KMS-11 (cell line): ENCODE results near the gene CDKL2.
"Not testable (repeated sequence)": the region's sequence is repeated elsewhere in the genome, so short reads cannot be mapped to it uniquely, and the experiment has no call there.

Experiments
- H2AFZ ChIP-seq: fragments of 200-600 bp; sonication (generic); 2 replicates; pipeline ENCODE4 v1.6.1; 2016; ENCODE audit warnings: antibody characterized with exemption, mixed run types, low read depth
- H3K27ac ChIP-seq: fragments of 200-600 bp; sonication (generic); 2 replicates; pipeline ENCODE4 v1.6.1; 2016; ENCODE audit warnings: mild to moderate bottlenecking, mixed run types
- H3K27me3 ChIP-seq: fragments of 200-600 bp; sonication (generic); 2 replicates; pipeline ENCODE4 v1.6.1; 2017; ENCODE audit warnings: mild to moderate bottlenecking, low read depth, mixed run types, moderate library complexity; ENCODE audit not compliant: insufficient read depth
- H3K36me3 ChIP-seq: fragments of 200-600 bp; sonication (generic); 2 replicates; pipeline ENCODE4 v1.6.1; 2017; ENCODE audit warnings: mild to moderate bottlenecking, mixed run types; ENCODE audit not compliant: insufficient read depth
- H3K4me1 ChIP-seq: fragments of 200-600 bp; sonication (generic); 2 replicates; pipeline ENCODE4 v1.6.1; 2016; ENCODE audit warnings: mild to moderate bottlenecking, low read depth, mixed run types; ENCODE audit not compliant: poor library complexity, severe bottlenecking
- H3K4me2 ChIP-seq: fragments of 200-600 bp; sonication (generic); 2 replicates; pipeline ENCODE4 v1.7.0; 2016; ENCODE audit warnings: mild to moderate bottlenecking, mixed run types
- H3K4me3 ChIP-seq: fragments of 200-600 bp; sonication (generic); IDR thresholded peaks from 2 replicates; pipeline ENCODE4 v1.6.1; 2017; ENCODE audit warnings: low read depth, low read length, mixed read lengths; ENCODE audit not compliant: insufficient read depth
- H3K79me2 ChIP-seq: fragments of 200-600 bp; sonication (generic); 2 replicates; pipeline ENCODE4 v1.6.1; 2016; ENCODE audit warnings: low read depth, mixed run types; ENCODE audit not compliant: insufficient read depth
- H3K9ac ChIP-seq: fragments of 200-600 bp; sonication (generic); 2 replicates; pipeline ENCODE4 v1.6.1; 2016; ENCODE audit warnings: mild to moderate bottlenecking, mixed run types
- H4K20me1 ChIP-seq: fragments of 200-600 bp; sonication (generic); 2 replicates; pipeline ENCODE4 v1.6.1; 2016; ENCODE audit warnings: mild to moderate bottlenecking, mixed run types; ENCODE audit not compliant: insufficient read depth
- TF ChIP-seq, protein P1 (sequence below): fragments of 200-600 bp; sonication (generic); conservative IDR thresholded peaks from 2 replicates; pipeline ENCODE4 v1.6.1; 2017; ENCODE audit warnings: low read depth, mild to moderate bottlenecking, antibody characterized with exemption, low read length, moderate library complexity, mixed read lengths

Gene CDKL2

DNA sequence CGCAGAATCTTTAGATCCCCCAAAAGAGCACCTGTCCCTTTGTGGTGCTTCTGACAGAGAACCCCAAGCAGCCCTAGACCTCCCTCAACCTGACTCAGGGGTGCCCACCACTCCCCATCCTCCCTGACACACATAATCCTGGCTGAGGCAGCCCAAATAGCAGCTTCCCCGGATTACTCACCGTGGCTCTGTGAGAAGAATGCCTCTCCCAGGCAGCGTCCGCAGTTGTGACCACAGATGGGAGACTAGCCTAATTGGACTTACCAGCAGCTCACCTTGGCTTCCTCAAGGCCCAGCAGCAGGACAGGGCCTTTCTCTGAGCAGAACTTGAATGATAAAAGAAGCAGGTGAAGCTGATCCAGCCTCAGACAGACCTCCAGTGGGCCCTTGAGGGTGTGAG is 84.8 kb downstream of the CDKL2 start:
- Histone ChIP-seq H3K9ac (no peak overlapping the region), H3K27me3 (no peaks in the 10 kb centered on the region), H3K36me3 (no peaks in the 10 kb centered on the region), H3K4me2 (no peak overlapping the region), H2AFZ (no peak overlapping the region), H3K4me3 (no peak overlapping the region), H3K27ac (no peak overlapping the region), H4K20me1 (no peaks in the 10 kb centered on the region), H3K79me2 (no peaks in the 10 kb centered on the region), H3K4me1 (no peaks in the 10 kb centered on the region)
- TF ChIP-seq, protein P1, sequence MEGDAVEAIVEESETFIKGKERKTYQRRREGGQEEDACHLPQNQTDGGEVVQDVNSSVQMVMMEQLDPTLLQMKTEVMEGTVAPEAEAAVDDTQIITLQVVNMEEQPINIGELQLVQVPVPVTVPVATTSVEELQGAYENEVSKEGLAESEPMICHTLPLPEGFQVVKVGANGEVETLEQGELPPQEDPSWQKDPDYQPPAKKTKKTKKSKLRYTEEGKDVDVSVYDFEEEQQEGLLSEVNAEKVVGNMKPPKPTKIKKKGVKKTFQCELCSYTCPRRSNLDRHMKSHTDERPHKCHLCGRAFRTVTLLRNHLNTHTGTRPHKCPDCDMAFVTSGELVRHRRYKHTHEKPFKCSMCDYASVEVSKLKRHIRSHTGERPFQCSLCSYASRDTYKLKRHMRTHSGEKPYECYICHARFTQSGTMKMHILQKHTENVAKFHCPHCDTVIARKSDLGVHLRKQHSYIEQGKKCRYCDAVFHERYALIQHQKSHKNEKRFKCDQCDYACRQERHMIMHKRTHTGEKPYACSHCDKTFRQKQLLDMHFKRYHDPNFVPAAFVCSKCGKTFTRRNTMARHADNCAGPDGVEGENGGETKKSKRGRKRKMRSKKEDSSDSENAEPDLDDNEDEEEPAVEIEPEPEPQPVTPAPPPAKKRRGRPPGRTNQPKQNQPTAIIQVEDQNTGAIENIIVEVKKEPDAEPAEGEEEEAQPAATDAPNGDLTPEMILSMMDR: no peak

DNA sequence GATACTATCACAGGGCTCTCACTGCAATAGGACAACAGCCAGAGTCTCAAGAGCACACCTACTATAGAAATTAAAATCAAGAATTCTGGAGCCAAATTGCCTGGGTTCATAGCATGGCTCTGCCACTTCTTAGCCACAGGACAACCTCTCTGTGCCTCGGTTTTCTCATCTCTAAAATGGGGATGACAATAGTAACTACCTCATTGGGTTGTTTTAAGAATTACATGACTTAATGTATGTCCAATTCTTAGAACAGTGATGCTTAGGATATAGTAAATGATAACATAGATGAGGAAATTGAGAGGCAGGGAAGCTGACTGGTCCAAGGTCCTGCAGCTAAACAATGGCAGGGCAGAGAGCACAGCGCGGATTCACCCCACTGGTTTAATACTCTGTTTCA is 85.5 kb downstream of the CDKL2 start:
- Histone ChIP-seq H3K79me2 (no peaks in the 10 kb centered on the region), H3K4me1 (no peaks in the 10 kb centered on the region), H3K9ac (no peak overlapping the region), H3K27ac (no peak overlapping the region), H3K4me3 (no peak overlapping the region), H3K4me2 (no peak overlapping the region), H2AFZ (no peak overlapping the region), H4K20me1 (no peaks in the 10 kb centered on the region), H3K27me3 (no peaks in the 10 kb centered on the region), H3K36me3 (no peaks in the 10 kb centered on the region)
- TF ChIP-seq, protein P1: no peak

DNA sequence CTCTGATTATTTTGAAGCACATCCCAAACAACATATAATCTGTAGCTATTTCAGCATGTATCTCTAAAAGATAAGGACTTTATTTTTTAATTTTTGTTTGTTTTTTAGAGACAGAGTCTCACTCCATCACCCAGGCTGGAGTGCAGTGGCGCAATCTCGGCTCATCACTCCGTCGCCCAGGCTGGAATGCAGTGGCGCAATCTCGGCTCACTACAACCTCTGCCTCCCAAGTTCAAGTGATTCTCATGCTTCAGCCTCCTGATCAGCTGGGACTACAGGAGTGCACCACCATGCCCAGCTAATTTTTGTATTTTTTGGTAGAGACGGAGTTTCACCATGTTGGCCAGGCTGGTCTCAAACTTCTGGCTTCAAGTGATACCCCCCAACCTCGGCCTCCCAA is 86.1 kb downstream of the CDKL2 start:
- H3K79me2 ChIP-seq, H3K4me1 ChIP-seq, H3K27me3 ChIP-seq, H3K4me3 ChIP-seq, H3K27ac ChIP-seq, H2AFZ ChIP-seq, H3K4me2 ChIP-seq, H3K9ac ChIP-seq, H4K20me1 ChIP-seq, H3K36me3 ChIP-seq: not testable (repeated sequence)

DNA sequence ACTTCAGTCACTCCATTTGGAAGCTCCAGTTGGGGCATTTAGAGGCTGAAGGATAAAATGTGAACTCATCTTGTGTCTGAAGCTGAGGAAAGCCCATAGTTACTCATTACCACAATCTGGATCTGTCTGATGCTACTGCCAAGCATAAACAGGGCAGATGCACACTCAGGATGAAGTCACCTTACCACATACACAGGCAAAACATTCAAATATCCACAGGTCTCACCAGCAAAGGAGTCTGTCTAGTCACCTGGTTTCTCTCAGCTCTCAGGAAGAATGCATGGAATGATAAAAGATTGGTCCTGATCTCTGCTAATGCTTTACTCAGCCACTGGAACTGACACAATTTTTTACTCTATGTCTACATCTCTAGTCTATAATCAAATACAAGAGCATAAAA is 87.5 kb downstream of the CDKL2 start:
- H3K27ac ChIP-seq: no peak overlapping the region
- H3K27me3 ChIP-seq: no peaks in the 10 kb centered on the region
- TF ChIP-seq, protein P1: no peak
- no peak overlapping the region for H2AFZ ChIP-seq
- H3K4me2 ChIP-seq: no peak overlapping the region
- no peaks in the 10 kb centered on the region for H3K4me1 ChIP-seq
- H3K4me3 ChIP-seq: no peak overlapping the region
- no peaks in the 10 kb centered on the region for H3K36me3 ChIP-seq
- H4K20me1 ChIP-seq: no peaks in the 10 kb centered on the region
- H3K79me2 ChIP-seq: no peaks in the 10 kb centered on the region
- no peak overlapping the region for H3K9ac ChIP-seq

DNA sequence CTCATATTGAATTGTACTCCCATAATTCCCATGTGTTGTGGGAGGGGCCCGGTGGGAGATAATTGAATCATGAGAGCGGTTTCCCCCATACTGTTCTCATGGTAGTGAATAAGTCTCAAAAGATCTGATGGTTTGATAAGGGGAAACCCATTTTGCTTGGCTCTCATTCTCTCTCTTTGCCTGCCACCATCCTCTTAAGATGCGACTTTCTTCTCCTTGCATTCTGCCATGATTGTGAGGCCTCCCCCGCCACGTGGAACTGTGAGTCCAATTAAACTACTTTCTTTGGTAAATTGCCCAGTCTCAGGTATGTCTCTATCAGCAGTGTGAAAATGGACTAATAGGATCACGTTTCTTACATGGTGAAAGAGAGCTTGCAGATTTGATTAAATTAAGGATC is 93.0 kb downstream of the CDKL2 start:
- H4K20me1 ChIP-seq, H3K9ac ChIP-seq, H3K27ac ChIP-seq, H2AFZ ChIP-seq, H3K27me3 ChIP-seq, H3K4me2 ChIP-seq, H3K4me3 ChIP-seq, H3K79me2 ChIP-seq, H3K36me3 ChIP-seq, H3K4me1 ChIP-seq: not testable (repeated sequence)

DNA sequence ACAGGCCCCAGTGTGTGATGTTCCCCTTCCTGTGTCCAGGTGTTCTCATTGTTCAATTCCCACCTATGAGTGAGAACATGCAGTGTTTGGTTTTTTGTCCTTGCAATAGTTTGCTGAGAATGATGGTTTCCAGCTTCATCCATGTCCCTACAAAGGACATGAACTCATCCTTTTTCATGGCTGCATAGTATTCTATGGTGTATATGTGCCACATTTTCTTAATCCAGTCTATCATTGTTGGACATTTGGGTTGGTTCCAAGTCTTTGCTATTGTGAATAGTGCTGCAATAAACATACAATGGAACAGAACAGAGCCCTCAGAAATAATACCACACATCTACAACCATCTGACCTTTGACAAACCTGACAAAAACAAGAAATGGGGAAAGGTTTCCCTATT is 96.4 kb downstream of the CDKL2 start:
- not testable (repeated sequence) for H3K4me2 ChIP-seq, H3K27me3 ChIP-seq, H3K4me3 ChIP-seq, H4K20me1 ChIP-seq, H3K27ac ChIP-seq, H2AFZ ChIP-seq, H3K9ac ChIP-seq, H3K36me3 ChIP-seq, H3K79me2 ChIP-seq, H3K4me1 ChIP-seq

DNA sequence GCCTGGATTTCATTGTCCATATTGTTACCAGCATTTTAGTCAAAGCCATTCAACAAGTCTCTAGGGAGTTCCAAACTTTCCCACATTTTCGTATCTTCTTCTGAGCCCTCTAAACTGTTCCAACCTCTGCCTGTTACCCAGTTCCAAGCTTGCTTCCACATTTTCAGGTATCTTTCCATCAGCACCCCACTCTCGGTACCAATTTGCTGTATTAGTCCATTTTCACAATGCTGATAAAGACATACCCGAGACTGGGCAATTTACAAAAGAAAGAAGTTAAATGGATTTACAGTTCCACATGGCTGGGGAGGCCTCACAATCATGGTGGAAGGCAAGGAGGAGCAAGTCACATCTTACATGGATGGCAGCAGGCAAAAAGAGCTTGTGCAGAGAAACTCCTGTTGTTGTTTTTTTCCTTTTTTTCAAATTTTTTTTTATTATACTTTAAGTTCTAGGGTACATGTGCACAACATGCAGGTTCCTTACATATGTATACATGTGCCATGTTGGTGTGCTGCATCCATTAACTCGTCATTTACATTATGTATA is 96.9 kb downstream of the CDKL2 start:
- H2AFZ ChIP-seq, H3K4me2 ChIP-seq, H3K79me2 ChIP-seq, H3K9ac ChIP-seq, H4K20me1 ChIP-seq, H3K27me3 ChIP-seq, H3K4me1 ChIP-seq, H3K4me3 ChIP-seq, H3K27ac ChIP-seq, H3K36me3 ChIP-seq: not testable (repeated sequence)

DNA sequence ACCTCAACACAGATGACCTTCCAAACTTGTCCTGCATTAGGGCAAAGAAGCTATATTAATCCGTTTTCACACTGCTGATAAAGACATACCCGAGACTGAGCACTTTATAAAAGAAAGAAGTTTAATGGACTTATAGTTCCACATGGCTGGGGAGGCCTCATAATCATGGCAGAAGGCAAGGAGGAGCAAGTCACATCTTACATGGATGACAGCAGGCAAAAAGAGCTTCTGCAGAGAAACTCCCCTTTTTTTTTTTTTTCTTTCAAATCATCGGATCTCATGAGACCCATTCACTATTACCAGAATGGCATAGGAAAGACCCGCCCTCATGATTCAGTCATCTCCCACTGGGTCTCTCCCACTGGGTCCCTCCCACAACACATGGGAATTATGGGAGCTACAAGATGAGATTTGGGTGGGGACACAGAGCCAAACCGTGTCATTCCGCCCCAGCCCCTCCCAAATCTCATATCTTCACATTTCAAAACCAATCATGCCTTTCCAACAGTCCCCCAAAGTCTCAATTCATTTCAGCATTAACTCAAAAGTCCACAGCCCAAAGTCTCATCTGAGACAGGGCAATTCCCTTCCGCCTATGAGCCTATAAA is 98.7 kb downstream of the CDKL2 start:
- H3K4me3 ChIP-seq, H3K4me2 ChIP-seq, H3K27me3 ChIP-seq, H3K36me3 ChIP-seq, H3K79me2 ChIP-seq, H2AFZ ChIP-seq, H3K4me1 ChIP-seq, H3K27ac ChIP-seq, H4K20me1 ChIP-seq, H3K9ac ChIP-seq: not testable (repeated sequence)
